Stimulated activated CD8-positive, alpha-beta memory T cell treated with anti-CD3 and anti-CD28 coated beads, Interleukin-12 subunit alpha, Interleukin-12 subunit beta, amount 100 ng/mL, for 4 hours (primary cell): ENCODE results near the gene FBXL2.
"Not testable (repeated sequence)": the region's sequence is repeated elsewhere in the genome, so short reads cannot be mapped to it uniquely, and the experiment has no call there.

Source experiments
- DNase-seq: peaks from one replicate; pipeline ENCODE4 v3.0.0-alpha.2; 2020; ENCODE audit warnings: low read depth

Gene FBXL2

DNA sequence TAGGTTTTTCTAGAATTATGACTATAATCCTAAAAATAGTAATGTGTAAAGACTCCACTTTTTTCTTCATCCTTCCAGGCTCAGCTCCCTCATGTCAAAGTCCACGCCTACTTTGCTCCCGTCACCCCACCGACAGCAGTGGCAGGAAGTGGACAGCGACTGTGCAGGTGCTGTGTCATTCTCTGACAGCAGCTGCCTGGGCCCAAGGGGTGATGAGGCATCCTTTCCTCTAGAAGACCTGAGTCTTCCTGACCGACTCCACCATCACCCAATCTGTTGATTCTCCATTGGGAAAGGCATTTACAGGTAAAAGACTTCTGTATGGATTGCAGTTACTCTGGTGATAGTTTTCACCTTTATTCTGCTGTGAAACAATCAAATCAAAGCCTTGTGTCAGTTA, 108.2 kb downstream of the FBXL2 start:
- no peak for DNase-seq

DNA sequence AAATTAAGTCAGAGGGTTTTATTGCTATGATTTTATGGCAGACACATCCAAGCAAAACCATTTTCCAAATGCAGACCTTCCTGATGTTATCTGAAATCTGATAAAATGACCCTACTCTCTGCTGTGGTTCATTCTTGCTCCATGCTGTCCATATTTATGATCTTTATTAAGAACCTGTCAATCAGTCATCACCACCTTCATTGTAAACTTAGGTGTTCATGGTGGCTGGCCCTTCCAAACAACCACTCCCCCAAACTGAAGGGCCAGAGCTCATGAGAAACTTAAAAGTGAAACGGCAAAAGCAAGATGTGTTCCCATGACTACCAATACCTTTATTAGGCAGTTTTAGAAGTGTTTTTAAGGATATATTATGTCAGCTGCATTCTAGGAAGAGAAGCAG, 109.4 kb downstream of the FBXL2 start:
- no peak for DNase-seq

DNA sequence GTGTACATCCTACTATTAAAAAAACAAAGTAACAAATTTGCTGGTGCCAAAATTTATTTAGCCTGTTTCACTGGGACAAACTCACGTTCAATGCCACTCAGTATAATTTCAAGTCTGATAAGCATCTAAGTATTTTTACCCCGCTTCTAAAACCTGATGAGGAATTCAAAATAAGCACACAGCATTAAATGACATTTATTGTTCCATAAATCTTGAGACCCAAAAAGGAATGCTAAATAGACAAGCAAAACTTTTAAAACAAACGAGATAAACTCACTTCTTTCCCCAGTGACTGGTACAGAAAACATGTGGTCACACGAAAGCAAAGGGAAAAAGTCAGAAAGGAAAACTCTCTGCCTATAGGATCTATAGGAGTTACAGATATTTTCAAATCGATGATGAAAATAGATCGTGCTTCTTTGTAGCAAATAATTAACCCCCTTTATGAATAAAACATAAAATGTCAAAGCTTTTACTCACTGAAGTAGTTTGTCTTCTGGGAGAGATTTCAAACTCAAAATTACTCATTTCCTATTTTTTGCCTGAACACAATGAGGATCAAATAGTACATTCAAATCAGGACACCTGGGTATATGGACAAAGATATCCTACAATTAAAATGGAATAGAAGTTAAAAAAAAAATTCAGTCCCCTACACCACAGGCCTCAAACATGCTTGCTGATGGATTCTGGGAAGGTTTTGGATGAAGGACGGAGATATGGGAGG, 111.3 kb downstream of the FBXL2 start:
- DNase-seq, result no peak

DNA sequence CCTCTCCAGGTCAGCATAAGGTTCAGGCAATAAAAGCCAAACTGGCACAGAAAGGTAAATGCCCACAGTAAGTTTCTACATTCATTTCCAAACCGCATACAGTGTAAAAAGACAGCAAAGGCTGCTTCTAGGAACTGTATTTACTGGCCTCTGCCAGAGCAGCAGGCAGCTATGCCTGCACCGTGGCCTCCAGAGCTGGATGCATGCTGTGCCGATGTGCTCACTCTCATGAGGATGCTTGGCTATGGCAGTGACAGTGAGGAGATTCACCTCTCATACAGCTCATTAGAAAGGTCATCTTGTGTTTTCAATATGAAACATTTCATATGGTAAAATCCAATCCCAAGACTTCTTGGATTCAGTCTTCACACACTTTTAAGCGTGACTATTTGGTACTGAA, 112.7 kb downstream of the FBXL2 start:
- no peak for DNase-seq

DNA sequence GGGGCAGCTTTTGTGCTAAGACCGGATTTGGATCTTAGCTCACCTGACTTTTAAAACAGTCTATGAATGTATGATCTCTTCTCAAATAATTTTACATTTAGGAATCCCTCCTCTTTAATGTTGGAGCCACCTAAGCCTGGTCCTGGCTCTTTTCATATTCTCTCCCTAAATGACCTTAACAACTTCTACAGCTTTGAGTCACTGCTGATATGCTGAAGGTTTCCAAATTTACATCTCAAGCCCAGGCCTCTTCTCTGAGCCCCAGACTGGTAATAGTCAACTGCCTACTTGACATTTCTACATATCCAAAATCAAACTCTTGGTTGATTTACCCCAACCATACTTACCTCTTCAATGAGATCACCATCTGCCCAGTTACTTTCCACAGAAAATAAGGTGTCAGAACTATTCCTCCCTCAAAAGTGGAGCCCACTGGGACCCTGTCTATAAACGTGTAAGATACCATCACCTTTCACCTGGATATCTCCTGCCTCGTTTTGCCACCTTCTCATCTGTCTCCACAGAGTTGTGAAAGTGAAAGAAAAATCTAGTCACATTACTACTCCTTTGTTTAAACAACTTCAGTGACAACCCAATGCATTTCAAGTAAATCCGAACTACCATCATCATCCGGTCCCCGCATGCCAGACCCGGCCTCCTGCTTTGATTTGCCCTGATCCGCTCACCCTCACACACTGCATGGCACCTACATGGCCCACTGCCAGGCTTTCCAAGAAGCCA, 114.2 kb downstream of the FBXL2 start:
- DNase-seq, result no peak

DNA sequence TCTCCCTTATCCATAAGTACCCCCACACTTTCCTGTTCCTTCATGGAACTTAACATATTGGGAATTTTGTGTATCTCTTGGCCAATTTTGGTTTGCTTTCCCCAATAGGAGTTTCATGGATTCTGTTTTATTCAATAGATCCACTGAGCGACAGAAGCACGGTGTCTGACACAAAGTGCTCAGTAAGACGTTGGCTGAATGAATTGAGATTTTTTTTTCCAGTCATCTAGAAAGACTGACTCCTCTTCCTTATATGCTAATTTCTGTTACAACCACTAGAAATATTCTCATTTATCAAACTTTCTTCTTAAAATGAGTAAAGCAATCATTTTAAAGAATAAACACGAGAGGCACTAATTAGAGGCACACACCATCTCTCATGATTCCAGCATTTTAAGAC, 114.9 kb downstream of the FBXL2 start:
- no peak for DNase-seq

DNA sequence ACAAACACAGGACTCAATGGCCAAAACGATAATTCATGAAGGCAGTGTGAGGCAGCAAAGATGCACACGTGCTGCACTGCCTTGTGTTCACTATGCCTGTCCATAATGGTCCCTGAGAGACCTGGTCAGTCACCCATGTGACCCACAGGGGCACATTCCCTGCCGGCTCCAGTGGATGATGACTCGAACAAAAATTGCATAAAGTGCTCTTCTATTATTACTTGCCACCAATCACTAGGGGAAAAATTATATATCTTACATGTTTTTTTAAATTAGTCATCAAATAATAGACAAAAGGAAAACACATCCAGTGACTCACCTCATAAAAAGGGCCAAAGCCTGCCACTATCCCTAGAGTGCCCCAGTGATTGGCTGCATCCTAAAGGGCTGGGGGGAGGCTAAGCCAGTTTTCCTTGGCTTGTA, 115.5 kb downstream of the FBXL2 start:
- no peak for DNase-seq

DNA sequence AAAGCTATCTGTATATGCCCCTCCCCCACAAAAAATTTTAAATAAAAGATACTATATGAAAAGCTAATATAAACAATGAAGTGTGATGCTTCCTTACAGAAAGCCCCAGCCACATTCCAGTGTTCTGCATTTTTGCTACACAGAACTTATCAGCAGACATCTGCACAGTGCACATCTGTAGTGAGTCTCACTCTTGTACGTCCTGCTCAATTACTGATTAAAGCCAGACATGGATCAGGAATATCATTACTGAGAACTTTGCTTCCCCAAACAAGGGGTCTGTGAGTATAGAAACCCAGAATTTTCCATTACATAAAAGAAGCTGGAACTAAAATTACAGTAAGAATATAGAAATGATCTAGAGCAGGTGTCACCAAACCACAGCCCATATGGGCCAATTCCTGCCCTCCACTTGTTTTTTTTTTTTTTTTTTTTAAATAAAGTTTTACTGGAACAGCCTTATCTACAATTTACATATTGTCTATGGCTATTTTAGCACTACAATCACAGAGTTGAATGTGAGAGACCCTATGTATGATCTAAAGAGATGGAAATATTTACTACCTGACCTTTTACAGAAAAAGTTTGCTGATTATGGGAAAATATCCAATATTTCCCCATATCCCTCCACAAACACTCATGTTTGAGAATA, 117.3 kb downstream of the FBXL2 start:
- no peak for DNase-seq

DNA sequence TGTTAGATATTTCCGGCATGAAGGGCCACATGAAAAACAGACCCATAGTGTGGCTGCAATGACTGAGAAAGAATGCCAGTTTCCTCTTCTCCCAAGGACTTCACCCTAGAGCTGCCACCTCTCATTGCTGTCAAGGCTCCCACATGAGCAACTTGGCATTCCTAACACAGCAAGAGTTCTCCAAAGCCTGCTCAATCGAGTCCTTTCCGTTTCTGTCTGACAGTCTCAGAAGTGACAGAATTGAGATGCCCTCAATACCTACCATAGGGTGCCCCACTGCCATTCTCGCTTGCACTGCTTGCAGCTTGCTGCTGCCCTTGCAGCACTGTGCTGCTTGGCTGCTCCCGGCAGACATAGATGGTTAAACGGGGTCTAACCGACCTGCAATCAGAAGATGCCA, 118.7 kb downstream of the FBXL2 start:
- DNase-seq, result no peak

DNA sequence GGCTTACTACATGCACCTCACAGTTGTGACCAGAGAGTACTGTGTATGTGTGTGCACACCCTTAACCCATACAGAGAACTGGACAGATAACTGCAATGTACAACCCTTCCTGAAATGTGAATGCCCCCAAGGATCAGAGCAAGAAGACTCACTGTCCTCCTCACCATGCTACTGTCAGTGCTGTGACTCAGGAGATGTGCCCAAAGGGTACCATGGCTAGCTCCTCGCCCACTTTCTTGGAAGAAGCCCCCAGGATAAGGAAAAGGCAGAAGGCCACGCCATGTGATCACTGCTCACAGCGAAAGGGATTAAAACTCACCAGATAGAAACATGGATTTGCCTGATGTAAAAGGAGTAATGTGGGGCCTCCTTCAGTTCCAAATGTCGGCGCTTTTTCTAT, 121.2 kb downstream of the FBXL2 start:
- no peak for DNase-seq

DNA sequence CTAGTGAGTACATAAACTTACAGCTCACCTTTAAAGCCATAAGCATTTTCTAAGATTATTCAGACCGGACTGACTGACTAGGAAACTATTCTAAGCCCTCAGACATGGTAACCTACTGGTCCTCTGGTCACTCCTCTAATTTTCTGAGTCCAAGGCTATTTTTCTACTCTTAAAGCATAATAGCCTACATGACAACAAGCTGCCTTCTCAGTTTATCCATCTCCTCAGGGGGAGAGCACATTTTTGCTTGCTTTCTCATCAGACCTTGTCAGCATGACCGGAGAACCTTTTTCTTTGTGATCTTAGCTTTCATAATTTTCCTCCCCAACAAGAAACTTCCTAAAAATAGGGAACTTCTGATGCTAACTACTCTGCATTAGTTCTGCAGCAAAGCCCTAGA, 124.5 kb downstream of the FBXL2 start:
- no peak for DNase-seq

DNA sequence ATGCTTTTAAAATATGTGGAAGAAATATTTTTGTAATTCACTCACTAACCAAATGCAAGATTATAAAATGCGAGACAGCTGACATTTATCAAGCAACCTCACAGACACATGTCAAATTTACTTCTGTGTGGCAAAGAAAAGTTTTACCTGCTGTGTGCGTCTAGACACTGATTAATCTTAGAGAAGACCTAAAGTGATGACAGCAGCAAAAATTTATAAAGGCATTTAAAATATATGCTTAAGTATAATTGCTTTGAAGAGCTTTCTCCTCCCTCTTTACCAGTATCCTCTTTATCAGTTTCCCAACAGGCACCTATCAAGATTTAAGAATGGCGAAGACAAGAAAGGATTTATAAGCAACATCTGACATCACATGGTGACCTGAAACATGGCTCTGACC, 125.7 kb downstream of the FBXL2 start:
- no peak for DNase-seq

DNA sequence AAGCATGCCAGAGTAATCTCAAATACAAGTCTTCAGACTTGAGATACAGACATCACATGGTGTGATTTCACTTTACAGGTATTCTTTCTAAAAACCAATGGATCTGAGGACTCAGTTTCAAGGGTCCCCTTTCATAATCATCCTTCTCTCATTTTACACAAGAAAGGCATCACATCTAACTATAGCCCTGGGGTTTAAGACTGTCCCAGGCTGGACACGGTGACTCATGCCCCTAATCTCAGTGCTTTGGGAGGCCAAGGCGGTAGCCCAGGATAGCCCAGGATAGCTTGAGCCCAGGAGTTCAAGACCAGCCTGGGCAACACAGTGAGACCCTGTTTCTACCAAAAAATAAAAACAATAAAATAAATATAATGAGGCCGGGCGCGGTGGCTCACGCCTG, 126.5 kb downstream of the FBXL2 start:
- DNase-seq, result no peak

DNA sequence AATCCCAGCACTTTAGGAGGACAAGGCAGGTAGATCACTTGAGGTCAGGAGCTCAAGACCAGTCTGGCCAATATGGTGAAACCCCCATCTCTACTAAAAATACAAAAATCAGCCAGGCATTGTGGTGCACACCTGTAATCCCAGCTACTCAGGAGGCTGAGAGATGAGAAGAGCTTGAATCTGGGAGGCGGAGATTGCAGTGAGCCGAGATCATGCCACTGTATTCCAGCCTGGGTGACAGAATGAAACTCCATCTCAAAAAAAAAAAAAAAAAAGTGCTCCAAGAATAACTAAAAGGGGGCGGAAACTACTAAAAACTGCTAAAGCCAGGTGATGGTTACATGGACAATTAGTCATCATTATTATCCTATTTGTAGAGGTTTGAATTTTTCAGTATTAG, 133.6 kb downstream of the FBXL2 start:
- not testable (repeated sequence) for DNase-seq

DNA sequence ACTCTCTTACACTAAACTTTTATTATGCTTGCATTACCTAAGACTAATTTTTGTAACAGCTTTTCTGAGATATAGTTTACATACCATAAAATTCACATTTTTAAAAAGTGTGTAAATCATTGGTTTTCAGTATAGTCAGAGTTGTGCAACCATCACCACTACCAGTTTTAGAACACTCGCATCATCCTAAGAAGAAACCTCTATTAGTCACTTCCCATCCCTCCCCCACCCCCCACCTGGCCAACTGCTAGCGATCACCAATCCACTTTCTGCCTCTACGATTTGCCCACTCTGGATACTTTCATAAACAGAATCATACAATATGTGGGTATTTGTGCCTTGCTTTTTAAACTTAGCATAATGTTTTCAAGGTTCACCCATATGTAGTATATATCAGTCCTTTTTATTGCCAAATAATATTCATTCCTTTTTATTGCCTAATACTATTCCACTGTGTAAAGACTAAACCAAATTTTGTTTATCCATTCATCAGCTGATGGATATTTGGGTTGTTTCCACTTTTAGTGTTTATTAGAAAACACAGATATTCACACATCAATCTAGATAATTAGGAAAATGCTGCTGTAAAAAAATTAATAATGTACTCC, 139.9 kb downstream of the FBXL2 start:
- DNase-seq, result no peak

DNA sequence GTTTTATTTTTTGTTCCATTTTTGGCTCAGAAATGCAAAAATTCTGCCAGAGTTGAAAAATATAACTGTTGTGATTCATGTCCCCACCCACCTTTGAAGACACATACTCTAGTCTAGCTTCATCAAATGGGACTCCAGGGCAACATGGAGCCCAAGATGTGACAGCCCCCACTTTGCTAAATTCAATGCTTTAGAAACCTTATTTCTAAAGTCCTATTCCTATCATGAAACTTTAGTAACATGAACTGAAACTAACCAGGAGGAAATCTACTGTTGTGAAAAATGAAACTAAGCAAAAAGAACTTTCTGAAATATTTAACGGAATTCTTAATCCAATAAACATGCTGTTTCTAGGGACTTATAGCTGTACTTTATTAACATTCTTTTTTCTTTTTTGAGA, 142.7 kb downstream of the FBXL2 start:
- no peak for DNase-seq

DNA sequence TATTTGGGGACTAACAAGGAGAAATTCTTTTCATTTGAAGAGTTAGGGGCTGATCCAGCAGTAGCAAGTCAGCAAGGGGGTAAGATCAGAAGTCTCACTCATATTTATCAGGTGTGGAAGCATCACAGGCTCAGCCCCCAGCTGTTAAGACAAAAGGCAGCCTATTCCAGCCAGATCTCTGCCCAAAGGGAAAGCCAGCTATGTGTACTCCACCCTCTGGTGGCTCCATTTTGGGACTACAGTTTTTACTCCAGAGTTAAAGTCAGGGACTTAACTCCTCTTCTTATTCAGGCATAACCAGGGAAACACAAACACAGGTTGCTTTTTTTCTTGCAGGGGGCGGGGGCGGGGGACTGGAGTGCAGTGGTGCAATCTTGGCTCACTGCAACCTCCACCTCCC, 143.7 kb downstream of the FBXL2 start:
- no peak for DNase-seq

DNA sequence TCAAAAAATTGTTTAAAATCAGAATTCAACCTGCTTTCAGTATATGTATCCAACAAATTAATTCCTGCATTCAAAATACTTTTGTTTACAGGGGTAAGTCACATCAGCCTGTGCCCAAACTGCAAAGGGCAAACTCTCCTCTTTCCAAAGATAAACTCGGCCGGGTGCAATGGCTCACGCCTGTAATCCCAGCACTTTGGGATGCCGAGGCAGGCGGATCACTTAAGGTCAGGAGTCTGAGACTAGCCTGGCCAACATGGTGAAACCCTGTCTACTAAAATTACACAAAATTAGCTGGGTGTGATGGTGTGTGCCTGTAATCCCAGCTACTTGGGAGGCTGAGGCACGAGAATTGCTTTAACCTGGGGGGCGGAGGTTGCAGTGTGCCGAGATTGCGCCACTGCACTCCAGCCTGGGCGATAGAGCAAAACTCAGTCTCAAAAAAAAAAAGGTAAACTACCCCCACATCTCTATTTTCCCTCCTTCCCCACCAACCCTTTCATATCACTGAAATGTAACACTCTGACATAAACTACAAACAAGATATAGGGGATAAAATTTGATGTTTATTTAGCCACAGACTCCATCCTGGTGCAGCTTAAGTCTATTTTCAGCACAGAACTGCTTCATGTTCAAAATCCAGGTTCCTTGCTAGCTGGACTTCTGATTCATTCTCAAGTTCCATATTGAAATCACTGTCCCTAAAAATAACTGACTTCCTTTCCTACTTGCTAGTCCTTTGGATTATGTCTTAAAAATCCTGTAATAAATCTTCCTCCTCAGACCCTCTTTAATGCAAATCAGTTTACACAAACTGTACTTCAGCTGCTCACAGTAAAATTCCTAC, 147.6 kb downstream of the FBXL2 start:
- no peak for DNase-seq

DNA sequence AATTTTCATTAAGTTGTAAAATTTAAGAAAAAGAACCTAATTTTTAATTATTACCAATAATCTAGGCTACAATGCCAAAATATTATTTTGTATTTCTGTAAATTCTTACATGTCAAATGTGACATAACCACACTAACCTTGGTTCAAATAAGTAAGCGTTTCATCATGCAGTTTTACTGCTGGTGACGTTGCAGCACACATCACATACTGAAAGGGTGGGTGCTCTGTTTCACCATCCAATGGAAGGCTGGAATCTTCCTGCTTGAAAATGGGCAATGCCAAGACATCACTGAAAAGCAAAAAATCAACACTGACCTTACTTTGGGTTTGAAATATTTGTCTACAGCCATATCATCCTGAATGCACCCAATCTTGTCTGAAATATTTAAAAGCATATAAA, 148.2 kb downstream of the FBXL2 start:
- DNase-seq, result no peak

DNA sequence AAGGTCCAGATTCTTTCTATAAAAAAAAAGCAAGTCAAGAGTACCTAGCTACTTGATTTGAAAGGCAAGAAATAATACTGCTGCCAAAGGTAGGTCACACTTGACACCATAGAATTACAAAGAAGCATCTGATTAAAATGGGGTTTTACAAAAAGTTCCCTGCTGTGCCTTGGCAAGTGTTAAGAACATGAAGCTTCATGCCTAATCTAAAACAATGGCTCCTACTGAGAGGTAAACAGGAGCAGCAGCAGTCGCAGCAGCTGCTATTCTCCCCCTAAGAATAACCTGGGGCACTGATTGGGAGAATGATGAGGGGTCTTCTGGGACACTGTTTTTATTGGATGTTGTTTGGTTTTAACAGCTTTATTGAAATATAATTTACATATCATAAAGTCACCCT, 148.8 kb downstream of the FBXL2 start:
- no peak for DNase-seq

DNA sequence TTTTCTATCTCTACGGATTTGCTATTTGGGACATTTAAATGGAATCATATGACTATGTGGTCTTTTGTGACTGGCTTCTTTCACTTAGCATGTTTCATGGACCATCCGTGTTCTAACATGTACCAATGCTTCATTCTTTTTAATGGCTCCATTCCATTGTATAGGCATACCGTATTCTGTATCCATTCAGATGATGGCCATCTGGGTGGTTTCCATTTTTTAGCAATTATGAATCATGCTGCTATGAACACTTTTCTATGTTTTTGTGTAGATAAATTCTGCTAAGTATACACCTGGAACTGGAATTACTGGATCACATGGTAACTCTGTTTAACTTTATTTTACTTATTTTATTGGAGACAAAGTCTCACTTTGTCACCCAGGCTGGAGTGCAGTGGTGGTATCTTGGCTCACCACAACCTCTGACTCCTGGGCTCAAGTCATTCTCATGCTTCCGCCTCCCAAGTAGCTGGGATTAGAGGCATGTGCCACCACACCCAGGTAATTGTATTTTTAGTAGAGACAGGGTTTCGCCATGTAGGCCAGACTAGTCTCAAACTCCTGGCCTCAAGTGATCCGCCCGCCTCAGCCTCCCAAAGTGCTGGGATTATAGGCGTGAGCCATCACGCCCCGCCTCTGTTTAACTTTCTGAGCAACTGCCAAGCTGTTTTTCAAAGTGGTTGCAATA, 149.5 kb downstream of the FBXL2 start:
- no peak for DNase-seq
